Tibial nerve (tissue), 4 donors: ENCODE results near the gene TMEM109. TPM values are rescaled to one million over a fixed set of nuclear protein-coding genes. Genes with fewer than 3 reads are reported as not detected.

Source experiments
- DNase-seq, 2 donors: peaks; one replicate each; pipeline ENCODE4 v3.0.0-alpha.2; 2019; ENCODE audit warnings: low spot score in 2 of 2
- H3K27ac ChIP-seq, 4 donors: fragments of 200-600 bp; sonication (generic) in 3 of 4; one replicate each; pipeline ENCODE4 v1.5.1; 2017 to 2019; ENCODE audit warnings: mild to moderate bottlenecking in 1 of 4
- H3K27me3 ChIP-seq, 2 donors: fragments of 200-600 bp; sonication (generic) in 1 of 2; one replicate each; pipeline versions ENCODE4 v1.5.1 to v1.6.0; 2017 to 2019
- H3K36me3 ChIP-seq, 3 donors: fragments of 200-600 bp; sonication (generic); one replicate each; pipeline ENCODE4 v1.5.1; 2018 to 2019
- H3K4me1 ChIP-seq, 4 donors: fragments of 200-600 bp; sonication (generic) in 3 of 4; one replicate each; pipeline ENCODE4 v1.5.1; 2017 to 2019
- H3K4me3 ChIP-seq, 4 donors: fragments of 200-600 bp; sonication (generic) in 3 of 4; one replicate each; pipeline ENCODE4 v1.5.1; 2017 to 2019; ENCODE audit warnings: mild to moderate bottlenecking in 1 of 4, moderate library complexity in 1 of 4
- H3K9me3 ChIP-seq, 4 donors: fragments of 200-600 bp; sonication (generic) in 3 of 4; one replicate each; pipeline ENCODE4 v1.5.1; 2017 to 2019
- EP300 ChIP-seq, 2 donors: sonication (generic); formaldehyde crosslinking; IDR thresholded peaks; one replicate each; pipeline ENCODE4 v1.6.1; 2017; ENCODE audit warnings: antibody characterized with exemption in 2 of 2, mild to moderate bottlenecking in 1 of 2
- POLR2A ChIP-seq, 2 donors: fragments of 450-650 bp; IDR thresholded peaks; one replicate each; pipeline ENCODE4 v1.6.1; 2017; ENCODE audit warnings: antibody characterized with exemption in 2 of 2, mild to moderate bottlenecking in 2 of 2, moderate library complexity in 2 of 2
- WGBS, 2 donors: methylation state at CpG; one replicate each; pipeline ENCODE4 v1.1.5; 2018; 5-methylcytosine and 5-hydroxymethylcytosine counted together
- total RNA-seq, 4 donors: library from RNA; depleted of rRNA; stranded (reverse); fragments of >200 nt; gene quantifications; one replicate each; pipeline ENCODE4 v1.1.0, GENCODE V29; 2016
- TF ChIP-seq, protein P1 (sequence below), 5 experiments: fragments of 200-600 bp in 3 of 5; fragments of 450-650 bp in 2 of 5; sonication (generic) in 3 of 5; IDR thresholded peaks; one replicate each; pipeline ENCODE4 v1.5.1; 2016 to 2019; ENCODE audit warnings: antibody characterized with exemption in 5 of 5, mild to moderate bottlenecking in 3 of 5, moderate library complexity in 2 of 5

Gene TMEM109
- total RNA-seq, 4 donors from 2014 or later, result 173 to 300 (median 197) TPM

DNA sequence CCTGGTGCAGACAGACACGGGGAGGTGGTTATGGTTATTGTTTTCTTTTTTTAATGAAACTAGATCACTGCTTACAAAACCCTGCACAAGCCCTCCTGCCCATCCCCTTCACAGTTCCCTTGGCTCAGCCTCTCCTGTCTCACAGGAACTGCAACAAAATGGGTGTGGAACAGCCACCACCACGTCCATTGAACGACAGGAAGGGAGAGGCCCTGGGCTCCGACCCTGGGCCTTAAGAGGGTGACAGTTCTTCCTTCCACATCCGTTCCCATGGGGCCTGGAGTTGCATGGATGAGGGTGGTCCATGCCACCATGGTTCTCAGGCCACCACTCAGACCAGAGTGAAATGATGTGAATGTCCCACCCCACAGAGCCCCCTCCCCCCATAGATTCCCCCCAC lies 23.3 kb upstream of the TMEM109 start:
- Histone ChIP-seq H3K4me3 (no peak overlapping the region), H3K36me3 (peaks cover 0 to 94% (median 0%) of the 10 kb centered on the region in 3 donors), H3K27ac (no peak overlapping the region), H3K4me1 (peaks cover 0 to 3% (median 0%) of the 10 kb centered on the region in 4 donors), H3K27me3 (no peaks in the 10 kb centered on the region), H3K9me3 (no peaks in the 10 kb centered on the region)
- TF ChIP-seq, protein P1, sequence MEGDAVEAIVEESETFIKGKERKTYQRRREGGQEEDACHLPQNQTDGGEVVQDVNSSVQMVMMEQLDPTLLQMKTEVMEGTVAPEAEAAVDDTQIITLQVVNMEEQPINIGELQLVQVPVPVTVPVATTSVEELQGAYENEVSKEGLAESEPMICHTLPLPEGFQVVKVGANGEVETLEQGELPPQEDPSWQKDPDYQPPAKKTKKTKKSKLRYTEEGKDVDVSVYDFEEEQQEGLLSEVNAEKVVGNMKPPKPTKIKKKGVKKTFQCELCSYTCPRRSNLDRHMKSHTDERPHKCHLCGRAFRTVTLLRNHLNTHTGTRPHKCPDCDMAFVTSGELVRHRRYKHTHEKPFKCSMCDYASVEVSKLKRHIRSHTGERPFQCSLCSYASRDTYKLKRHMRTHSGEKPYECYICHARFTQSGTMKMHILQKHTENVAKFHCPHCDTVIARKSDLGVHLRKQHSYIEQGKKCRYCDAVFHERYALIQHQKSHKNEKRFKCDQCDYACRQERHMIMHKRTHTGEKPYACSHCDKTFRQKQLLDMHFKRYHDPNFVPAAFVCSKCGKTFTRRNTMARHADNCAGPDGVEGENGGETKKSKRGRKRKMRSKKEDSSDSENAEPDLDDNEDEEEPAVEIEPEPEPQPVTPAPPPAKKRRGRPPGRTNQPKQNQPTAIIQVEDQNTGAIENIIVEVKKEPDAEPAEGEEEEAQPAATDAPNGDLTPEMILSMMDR (IDR thresholded peaks at IDR 0.05), result no peak
- no peak for TF ChIP-seq POLR2A (IDR thresholded peaks at IDR 0.05)
- TF ChIP-seq EP300 (IDR thresholded peaks at IDR 0.05), result no peak
- 46 to 63% methylated on average over 5 of the region's 5 CpGs for WGBS, 2 donors
- no peak for DNase-seq

DNA sequence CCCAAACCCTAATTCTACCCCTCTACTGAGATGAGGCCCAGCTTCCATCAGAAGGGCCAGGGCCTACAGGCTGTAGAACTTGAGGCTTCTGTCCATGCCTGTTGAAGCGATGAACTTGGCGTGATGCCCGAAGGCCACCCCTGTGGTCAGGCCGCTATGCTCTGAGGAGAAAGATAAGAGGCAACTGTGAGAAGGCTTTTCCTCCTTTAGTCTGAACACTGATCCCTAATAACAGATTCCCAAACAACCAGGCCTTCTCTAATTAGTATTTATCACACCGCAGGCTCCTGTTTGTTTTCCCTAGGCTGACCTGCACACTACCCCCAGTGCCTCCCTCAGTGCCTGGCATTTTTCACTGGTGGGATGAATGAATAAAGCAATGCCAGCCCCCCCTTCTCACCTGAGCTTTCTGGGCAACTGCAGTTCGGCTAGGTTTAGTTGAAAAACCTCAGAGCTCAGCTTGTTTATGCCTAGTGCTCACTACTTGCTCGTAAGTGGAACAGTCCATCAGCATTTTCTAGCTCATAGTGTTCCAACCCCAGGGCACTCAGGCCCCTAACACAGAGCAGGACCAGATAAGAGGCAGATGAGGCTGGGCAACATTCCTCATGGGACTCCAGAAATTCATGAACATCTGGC lies 22.7 kb upstream of the TMEM109 start:
- TF ChIP-seq, protein P1 (IDR thresholded peaks at IDR 0.05), result no peak
- TF ChIP-seq EP300 (IDR thresholded peaks at IDR 0.05) (no peak), POLR2A (IDR thresholded peaks at IDR 0.05) (no peak)
- Histone ChIP-seq H3K4me3 (no peak overlapping the region), H3K36me3 (peaks cover 0 to 98% (median 4%) of the 10 kb centered on the region in 3 donors), H3K9me3 (no peaks in the 10 kb centered on the region), H3K27me3 (no peaks in the 10 kb centered on the region), H3K27ac (no peak overlapping the region), H3K4me1 (peaks cover 0 to 3% (median 0%) of the 10 kb centered on the region in 4 donors)
- WGBS, 2 donors, result 78 to 80% methylated on average over 7 of the region's 7 CpGs
- no peak for DNase-seq

DNA sequence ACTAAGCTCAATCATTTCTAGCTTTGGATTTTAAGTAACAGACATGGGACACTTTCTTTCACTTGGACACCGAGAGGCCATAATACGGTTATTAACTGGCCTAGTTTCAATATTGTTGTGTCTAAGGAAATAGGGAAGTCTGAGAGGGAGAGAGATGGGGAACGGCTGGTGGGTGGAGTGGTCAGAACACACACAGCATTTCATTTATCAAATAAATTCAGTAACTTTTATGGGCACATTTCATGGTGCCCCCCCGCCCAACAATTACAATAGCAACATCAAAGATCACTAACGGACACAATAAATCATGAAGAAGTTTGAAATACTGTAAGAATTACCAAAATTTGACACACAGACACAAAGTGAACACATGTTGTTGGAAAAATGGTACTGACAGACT lies 18.3 kb upstream of the TMEM109 start:
- Histone ChIP-seq H3K27ac (no peak overlapping the region), H3K9me3 (no peaks in the 10 kb centered on the region), H3K27me3 (no peaks in the 10 kb centered on the region), H3K4me1 (peaks cover 0 to 3% (median 0%) of the 10 kb centered on the region in 4 donors), H3K4me3 (no peak overlapping the region), H3K36me3 (peaks cover 5 to 100% (median 27%) of the 10 kb centered on the region in 3 donors)
- TF ChIP-seq, protein P1 (IDR thresholded peaks at IDR 0.05), result no peak
- 80 to 81% methylated on average over 5 of the region's 5 CpGs for WGBS, 2 donors
- DNase-seq, result no peak

DNA sequence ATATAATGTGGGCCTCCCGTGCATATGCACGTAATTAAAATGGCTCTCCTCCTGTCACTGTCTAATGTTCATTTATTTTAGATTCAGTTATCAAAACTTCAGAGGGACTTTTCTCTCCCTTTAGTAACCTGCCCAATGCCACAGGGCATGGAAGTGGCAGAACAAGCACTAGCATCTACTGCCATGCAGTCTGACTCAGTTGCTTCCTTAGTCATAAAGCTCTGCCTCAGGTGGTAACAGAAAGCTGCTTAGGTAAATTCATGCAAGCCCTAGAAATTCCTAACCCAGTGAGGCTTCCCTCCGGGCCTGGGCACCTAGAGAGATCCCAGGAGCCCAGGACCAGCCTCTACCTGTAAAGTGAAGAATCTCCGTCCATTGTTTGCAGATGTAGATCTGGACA lies 16.5 kb upstream of the TMEM109 start:
- no peaks in the 10 kb centered on the region for H3K27me3 ChIP-seq
- no peak for DNase-seq
- TF ChIP-seq EP300 (IDR thresholded peaks at IDR 0.05) (no peak), POLR2A (IDR thresholded peaks at IDR 0.05) (no peak)
- TF ChIP-seq, protein P1 (IDR thresholded peaks at IDR 0.05), result no peak
- H3K4me3 ChIP-seq, result no peak overlapping the region
- no peaks in the 10 kb centered on the region for H3K9me3 ChIP-seq
- 90 to 95% methylated on average over 4 of the region's 4 CpGs for WGBS, 2 donors
- no peaks in the 10 kb centered on the region for H3K4me1 ChIP-seq
- no peak overlapping the region for H3K27ac ChIP-seq
- H3K36me3 ChIP-seq, result peaks cover 5 to 100% (median 32%) of the 10 kb centered on the region in 3 donors

DNA sequence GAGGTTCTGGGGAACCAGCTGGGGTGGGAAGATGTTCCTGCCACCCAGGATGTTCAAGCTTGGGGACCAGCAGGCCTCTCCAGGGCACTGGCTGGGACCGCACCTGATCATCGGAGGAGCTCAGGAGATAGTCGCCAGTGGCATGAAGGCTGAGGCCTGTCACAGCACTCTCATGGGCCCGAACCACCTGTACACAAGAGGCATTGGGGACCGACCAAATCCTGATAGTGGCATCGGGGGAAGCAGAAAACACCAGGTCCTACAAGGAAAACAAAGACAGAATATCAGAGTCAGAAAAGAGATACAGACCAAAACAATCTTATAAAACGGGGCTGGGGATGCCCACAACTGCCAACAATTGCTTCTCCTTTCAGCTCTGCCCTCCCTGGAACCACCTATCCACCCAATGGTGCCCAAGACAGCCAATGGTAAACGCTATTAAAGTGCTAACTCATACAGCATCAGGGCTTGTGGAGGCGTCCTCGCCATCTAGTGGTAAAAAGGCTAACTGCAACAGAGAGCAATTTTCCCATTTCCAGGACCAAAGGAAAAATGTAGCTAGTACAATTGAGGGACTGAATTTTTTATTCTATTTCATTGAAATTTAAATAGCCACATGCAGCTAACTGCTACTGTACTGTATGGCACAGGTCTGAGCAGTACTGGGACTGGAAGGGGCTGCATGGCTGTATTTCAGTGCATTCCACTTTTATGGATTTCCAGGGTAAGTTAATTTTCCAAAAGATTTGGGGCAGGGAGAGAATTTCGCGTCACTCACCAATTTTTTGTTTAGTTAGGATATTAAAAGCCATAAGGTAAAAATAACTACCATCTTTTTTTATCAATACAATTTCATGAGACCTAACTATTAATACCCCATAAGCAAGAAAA lies 14.7 kb upstream of the TMEM109 start:
- Histone ChIP-seq H3K27ac (no peak overlapping the region), H3K4me3 (no peak overlapping the region), H3K4me1 (peaks cover 0 to 12% (median 2%) of the 10 kb centered on the region in 4 donors), H3K9me3 (no peaks in the 10 kb centered on the region), H3K36me3 (peaks cover 5 to 98% (median 35%) of the 10 kb centered on the region in 3 donors), H3K27me3 (no peaks in the 10 kb centered on the region)
- peak in 1 of 2 donors; percentile 52 for DNase-seq
- TF ChIP-seq POLR2A (IDR thresholded peaks at IDR 0.05), result no peak
- TF ChIP-seq EP300 (IDR thresholded peaks at IDR 0.05), result no peak
- TF ChIP-seq, protein P1 (IDR thresholded peaks at IDR 0.05), result peak; percentile 82 to 95 (median 93)
- WGBS, 2 donors, result 59 to 64% methylated on average over 12 of the region's 12 CpGs
